ENCODE measurements around the gene SREBF2. TPM values are rescaled to one million over a fixed set of nuclear protein-coding genes. Genes with fewer than 3 reads are reported as not detected.

The SREBF2 gene
- polyA plus RNA-seq, 3 donors = 22.2 to 25.1 (median 24.5) TPM

DNA sequence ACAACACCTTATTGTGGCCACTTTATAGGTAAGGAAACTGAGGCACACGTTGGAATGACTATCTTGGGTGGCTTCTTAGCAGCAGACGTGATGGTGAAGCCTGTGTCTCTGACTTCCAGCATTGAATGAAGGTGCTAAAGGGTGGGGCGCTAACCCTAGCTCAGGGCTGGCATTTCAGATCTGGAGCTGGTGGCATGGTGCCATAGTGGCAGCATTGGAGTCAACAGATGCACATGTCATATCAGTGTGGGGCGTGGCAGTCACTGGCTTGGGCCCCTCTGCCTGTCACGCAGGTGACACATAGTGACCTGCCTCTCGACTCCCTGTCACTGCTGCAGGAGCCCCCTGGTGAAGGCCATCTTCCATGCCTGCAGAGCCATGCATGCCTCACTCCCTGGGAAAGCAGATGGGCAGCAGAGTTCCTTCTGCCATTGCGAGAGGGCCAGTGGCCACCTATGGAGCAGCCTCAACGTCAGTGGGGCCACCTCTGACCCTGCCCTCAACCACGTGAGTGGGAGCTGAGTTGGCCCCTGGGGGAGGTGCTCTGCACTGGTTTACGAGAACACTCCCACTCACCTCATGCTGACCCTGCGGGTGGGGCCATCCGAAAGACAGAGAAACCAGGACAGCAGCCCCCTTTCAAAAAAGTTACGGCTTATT is 67.2 kb downstream of the SREBF2 start:
- Histone ChIP-seq H3K4me1 (ENCODE audit: control insufficient read depth in 1 of 2, insufficient read depth in 2 of 2, low read length in 2 of 2) (no peaks in the 10 kb centered on the region), H3K9me3 (replicated peaks in 1 of 2; ENCODE audit: control insufficient read depth in 1 of 2, insufficient read depth in 1 of 2, low read length in 2 of 2) (no peaks in the 10 kb centered on the region), H3K4me2 (replicated peaks; ENCODE audit: extremely low read depth, low read length, poor library complexity, severe bottlenecking) (no peak overlapping the region), H3K27ac (ENCODE audit: low read depth in 1 of 2, low read length in 2 of 2) (no peak overlapping the region), H3K79me2 (ENCODE audit: insufficient read depth, low read length) (no peaks in the 10 kb centered on the region), H3K36me3 (replicated peaks in 1 of 2; ENCODE audit: control insufficient read depth in 1 of 2, insufficient read depth in 2 of 2, low read length in 2 of 2) (peaks cover 85 to 97% of the 10 kb centered on the region in 2 donors), H2AFZ (ENCODE audit: insufficient read depth, low read depth, low read length, poor library complexity, severe bottlenecking) (no peak overlapping the region), H3K9ac (ENCODE audit: insufficient read depth, low read length, poor library complexity, severe bottlenecking) (no peak overlapping the region), H3K4me3 (replicated peaks in 1 of 3; ENCODE audit: low read depth in 2 of 3, low read length in 3 of 3) (no peak overlapping the region), H4K20me1 (ENCODE audit: insufficient read depth, low read length) (no peaks in the 10 kb centered on the region), H3K27me3 (ENCODE audit: control insufficient read depth in 2 of 2, insufficient read depth in 2 of 2, low read length in 2 of 2) (no peaks in the 10 kb centered on the region)
- Mint-ChIP-seq H3K27ac (no peak overlapping the region), H3K9me3 (no peaks in the 10 kb centered on the region), H3K27me3 (ENCODE audit: low read depth in 3 of 3) (peaks cover 0 to 2% (median 0%) of the 10 kb centered on the region in 3 donors), H3K4me1 (no peaks in the 10 kb centered on the region), H3K4me3 (no peak overlapping the region), H3K36me3 (peaks cover 79 to 98% of the 10 kb centered on the region in 2 donors)
- WGBS (ENCODE audit: insufficient coverage) = 97% methylated on average over 12 of the region's 13 CpGs
- TF ChIP-seq, protein P1, sequence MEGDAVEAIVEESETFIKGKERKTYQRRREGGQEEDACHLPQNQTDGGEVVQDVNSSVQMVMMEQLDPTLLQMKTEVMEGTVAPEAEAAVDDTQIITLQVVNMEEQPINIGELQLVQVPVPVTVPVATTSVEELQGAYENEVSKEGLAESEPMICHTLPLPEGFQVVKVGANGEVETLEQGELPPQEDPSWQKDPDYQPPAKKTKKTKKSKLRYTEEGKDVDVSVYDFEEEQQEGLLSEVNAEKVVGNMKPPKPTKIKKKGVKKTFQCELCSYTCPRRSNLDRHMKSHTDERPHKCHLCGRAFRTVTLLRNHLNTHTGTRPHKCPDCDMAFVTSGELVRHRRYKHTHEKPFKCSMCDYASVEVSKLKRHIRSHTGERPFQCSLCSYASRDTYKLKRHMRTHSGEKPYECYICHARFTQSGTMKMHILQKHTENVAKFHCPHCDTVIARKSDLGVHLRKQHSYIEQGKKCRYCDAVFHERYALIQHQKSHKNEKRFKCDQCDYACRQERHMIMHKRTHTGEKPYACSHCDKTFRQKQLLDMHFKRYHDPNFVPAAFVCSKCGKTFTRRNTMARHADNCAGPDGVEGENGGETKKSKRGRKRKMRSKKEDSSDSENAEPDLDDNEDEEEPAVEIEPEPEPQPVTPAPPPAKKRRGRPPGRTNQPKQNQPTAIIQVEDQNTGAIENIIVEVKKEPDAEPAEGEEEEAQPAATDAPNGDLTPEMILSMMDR (IDR thresholded peaks at IDR 0.05) = no peak
- no peak for DNase-seq
- intact Hi-C loops (cut with micrococcal nuclease) = no loop called here

DNA sequence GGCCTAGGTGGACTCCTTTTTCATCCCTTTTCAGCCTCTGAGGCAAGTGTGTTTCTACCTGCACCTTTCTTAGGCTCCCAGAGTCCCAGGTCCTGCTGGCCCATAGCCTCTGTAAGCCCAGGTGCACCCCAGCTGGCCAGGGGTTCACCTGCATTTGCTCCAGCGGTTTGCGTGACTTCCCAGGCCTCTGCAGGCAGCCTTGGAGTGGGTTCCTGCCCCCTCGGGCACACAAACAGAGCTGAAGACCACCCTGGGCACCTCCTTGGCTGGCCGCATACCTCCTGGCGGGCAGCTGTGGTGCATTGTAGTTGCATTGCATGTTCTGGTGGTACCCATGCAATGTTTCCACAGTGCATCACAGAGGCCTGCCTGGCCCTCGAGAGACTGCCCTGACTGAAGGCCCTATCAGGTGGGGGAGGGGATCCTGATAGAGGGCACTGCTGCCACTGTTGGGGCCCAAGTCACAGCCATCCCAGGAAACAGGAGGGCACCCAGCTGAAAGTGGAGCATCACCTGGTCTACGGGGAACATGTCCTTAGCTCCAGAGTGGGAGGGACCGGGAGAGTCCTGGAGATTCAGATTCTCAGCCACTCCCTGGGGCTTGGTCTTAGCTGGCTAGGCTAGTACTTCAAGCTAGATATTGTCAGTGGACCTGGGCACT is 67.9 kb downstream of the SREBF2 start:
- TF ChIP-seq, protein P1 (IDR thresholded peaks at IDR 0.05) = no peak
- Histone ChIP-seq H3K27ac (ENCODE audit: low read depth in 1 of 2, low read length in 2 of 2) (no peak overlapping the region), H3K27me3 (ENCODE audit: control insufficient read depth in 2 of 2, insufficient read depth in 2 of 2, low read length in 2 of 2) (no peaks in the 10 kb centered on the region), H3K4me1 (ENCODE audit: control insufficient read depth in 1 of 2, insufficient read depth in 2 of 2, low read length in 2 of 2) (no peaks in the 10 kb centered on the region), H4K20me1 (ENCODE audit: insufficient read depth, low read length) (no peaks in the 10 kb centered on the region), H3K9ac (ENCODE audit: insufficient read depth, low read length, poor library complexity, severe bottlenecking) (no peak overlapping the region), H3K4me2 (replicated peaks; ENCODE audit: extremely low read depth, low read length, poor library complexity, severe bottlenecking) (no peak overlapping the region), H3K9me3 (replicated peaks in 1 of 2; ENCODE audit: control insufficient read depth in 1 of 2, insufficient read depth in 1 of 2, low read length in 2 of 2) (no peaks in the 10 kb centered on the region), H3K36me3 (replicated peaks in 1 of 2; ENCODE audit: control insufficient read depth in 1 of 2, insufficient read depth in 2 of 2, low read length in 2 of 2) (peaks cover 88 to 99% of the 10 kb centered on the region in 2 donors), H3K4me3 (replicated peaks in 1 of 3; ENCODE audit: low read depth in 2 of 3, low read length in 3 of 3) (no peak overlapping the region), H2AFZ (ENCODE audit: insufficient read depth, low read depth, low read length, poor library complexity, severe bottlenecking) (no peak overlapping the region), H3K79me2 (ENCODE audit: insufficient read depth, low read length) (no peaks in the 10 kb centered on the region)
- H3K36me3 Mint-ChIP-seq = peaks cover 83 to 98% of the 10 kb centered on the region in 2 donors
- H3K27me3 Mint-ChIP-seq (ENCODE audit: low read depth in 3 of 3) = peaks cover 0 to 2% (median 0%) of the 10 kb centered on the region in 3 donors
- DNase-seq = no peak
- intact Hi-C loops (cut with micrococcal nuclease) = no loop called here
- WGBS (ENCODE audit: insufficient coverage) = 99% methylated on average over 8 of the region's 8 CpGs
- H3K4me3 Mint-ChIP-seq = no peak overlapping the region
- H3K27ac Mint-ChIP-seq = no peak overlapping the region
- no peaks in the 10 kb centered on the region for H3K4me1 Mint-ChIP-seq
- no peaks in the 10 kb centered on the region for H3K9me3 Mint-ChIP-seq

Measured in CD14-positive monocyte (primary cell).